ENCODE results near the gene GRID2. TPM values are rescaled to one million over a fixed set of nuclear protein-coding genes. Genes with fewer than 3 reads are reported as not detected.

The GRID2 gene
- total RNA-seq, 4 donors from 2014 or later, result 0.63 TPM; not detected in 3

DNA sequence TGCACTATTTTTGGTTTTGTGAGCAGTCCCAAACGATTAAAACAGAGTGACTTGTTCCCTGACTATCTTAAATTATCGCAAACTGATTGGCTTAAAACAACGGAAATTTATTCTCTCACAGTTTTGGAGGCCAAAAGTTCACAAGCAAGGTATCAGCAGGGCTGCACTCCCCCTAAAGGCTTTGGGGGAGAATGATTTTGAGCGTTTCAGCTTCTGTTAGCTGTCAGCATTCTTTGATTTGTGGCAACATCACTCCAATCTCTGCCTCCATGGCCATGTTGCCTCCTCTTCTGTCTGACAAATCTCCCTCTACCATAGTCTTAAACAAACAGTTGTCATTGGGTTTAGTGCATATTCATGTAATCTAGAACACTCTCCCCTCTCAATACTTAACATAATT, 1065.2 kb downstream of the GRID2 start:
- TF ChIP-seq POLR2A (IDR thresholded peaks at IDR 0.05) (no peak), EP300 (IDR thresholded peaks at IDR 0.05) (no peak)
- TF ChIP-seq, protein P1, sequence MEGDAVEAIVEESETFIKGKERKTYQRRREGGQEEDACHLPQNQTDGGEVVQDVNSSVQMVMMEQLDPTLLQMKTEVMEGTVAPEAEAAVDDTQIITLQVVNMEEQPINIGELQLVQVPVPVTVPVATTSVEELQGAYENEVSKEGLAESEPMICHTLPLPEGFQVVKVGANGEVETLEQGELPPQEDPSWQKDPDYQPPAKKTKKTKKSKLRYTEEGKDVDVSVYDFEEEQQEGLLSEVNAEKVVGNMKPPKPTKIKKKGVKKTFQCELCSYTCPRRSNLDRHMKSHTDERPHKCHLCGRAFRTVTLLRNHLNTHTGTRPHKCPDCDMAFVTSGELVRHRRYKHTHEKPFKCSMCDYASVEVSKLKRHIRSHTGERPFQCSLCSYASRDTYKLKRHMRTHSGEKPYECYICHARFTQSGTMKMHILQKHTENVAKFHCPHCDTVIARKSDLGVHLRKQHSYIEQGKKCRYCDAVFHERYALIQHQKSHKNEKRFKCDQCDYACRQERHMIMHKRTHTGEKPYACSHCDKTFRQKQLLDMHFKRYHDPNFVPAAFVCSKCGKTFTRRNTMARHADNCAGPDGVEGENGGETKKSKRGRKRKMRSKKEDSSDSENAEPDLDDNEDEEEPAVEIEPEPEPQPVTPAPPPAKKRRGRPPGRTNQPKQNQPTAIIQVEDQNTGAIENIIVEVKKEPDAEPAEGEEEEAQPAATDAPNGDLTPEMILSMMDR (IDR thresholded peaks at IDR 0.05), result no peak
- Histone ChIP-seq H3K27ac (no peak overlapping the region), H3K27me3 (no peaks in the 10 kb centered on the region), H3K9me3 (peaks cover 0 to 12% (median 0%) of the 10 kb centered on the region in 4 donors), H3K4me3 (no peak overlapping the region), H3K4me1 (no peaks in the 10 kb centered on the region), H3K36me3 (no peaks in the 10 kb centered on the region)
- WGBS, 2 donors, result 69 to 70% methylated on average over 4 of the region's 4 CpGs
- no peak for DNase-seq (ENCODE audit: low spot score in 2 of 2)

DNA sequence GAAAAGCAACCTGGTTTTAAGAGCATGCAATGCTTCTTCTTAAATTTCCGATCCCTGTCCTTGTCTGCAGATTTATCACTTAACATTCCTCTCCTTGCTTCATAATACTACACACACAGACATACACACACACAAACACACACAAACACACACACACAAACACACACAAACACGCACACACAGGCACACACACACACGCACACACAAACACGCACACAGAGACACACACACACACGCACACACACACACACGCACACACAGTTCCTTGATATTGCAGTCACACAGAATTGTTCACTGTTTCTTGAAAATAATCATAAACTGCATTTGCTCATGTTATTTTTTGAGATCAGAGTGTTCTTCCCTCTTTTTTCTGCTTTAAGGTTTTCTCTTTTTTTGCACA, 1066.5 kb downstream of the GRID2 start:
- 90 to 95% methylated on average over 6 of the region's 6 CpGs for WGBS, 2 donors
- Histone ChIP-seq H3K27me3 (no peaks in the 10 kb centered on the region), H3K36me3 (no peaks in the 10 kb centered on the region), H3K4me3 (no peak overlapping the region), H3K27ac (no peak overlapping the region), H3K4me1 (no peaks in the 10 kb centered on the region), H3K9me3 (peaks cover 0 to 6% (median 0%) of the 10 kb centered on the region in 4 donors)
- DNase-seq (ENCODE audit: low spot score in 2 of 2), result no peak
- TF ChIP-seq EP300 (IDR thresholded peaks at IDR 0.05) (no peak), POLR2A (IDR thresholded peaks at IDR 0.05) (no peak)
- TF ChIP-seq, protein P1 (IDR thresholded peaks at IDR 0.05), result no peak

DNA sequence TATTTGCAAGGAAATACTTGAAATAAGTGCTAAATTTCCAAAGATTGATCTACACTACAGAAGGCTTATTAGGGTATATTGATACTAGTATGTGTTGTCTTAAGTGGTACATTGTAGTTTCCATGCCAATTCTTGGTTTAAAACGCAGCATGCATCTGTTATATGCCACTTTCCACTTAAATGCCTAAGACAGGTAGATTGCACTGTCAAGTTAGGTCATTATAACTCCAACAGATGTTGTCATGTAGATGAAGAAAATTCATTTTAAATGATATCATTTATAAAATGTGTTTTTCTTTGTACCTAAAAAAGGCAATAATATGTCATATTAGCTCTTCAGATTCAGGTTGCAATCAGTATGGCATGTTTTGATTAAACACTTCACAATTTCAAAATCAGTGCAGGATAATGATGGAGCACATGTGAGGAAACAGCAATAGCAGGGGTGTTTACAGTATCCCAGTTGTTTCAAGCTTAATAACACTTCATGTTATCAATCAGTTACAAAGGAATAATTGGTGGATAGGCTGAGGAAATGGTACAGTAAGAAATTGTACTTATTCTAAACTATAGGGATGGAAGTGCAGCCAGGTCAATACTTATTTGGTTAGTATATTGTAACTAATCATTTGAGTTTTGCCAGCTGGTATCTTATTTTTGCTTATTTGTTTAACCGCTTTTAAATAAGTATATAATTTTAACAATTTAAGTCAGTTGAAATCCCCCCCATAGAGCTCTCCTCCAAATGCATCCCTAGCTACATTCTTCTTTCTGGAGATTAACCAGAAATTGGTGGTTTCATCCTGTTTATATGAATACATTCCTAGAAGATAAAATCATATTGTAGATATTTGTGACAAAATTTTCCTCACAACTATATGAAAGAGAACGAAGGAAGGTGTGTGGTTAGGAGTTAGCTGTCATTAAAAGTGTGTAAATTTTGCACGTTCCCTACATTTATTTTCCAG, 1070.4 kb downstream of the GRID2 start:
- Histone ChIP-seq H3K27me3 (no peaks in the 10 kb centered on the region), H3K9me3 (no peaks in the 10 kb centered on the region), H3K4me3 (no peak overlapping the region), H3K27ac (no peak overlapping the region), H3K4me1 (no peaks in the 10 kb centered on the region), H3K36me3 (no peaks in the 10 kb centered on the region)
- no peak for DNase-seq (ENCODE audit: low spot score in 2 of 2)
- 88 to 89% methylated on average over 4 of the region's 4 CpGs for WGBS, 2 donors
- TF ChIP-seq, protein P1 (IDR thresholded peaks at IDR 0.05), result no peak
- no peak for TF ChIP-seq POLR2A (IDR thresholded peaks at IDR 0.05)
- TF ChIP-seq EP300 (IDR thresholded peaks at IDR 0.05), result no peak

DNA sequence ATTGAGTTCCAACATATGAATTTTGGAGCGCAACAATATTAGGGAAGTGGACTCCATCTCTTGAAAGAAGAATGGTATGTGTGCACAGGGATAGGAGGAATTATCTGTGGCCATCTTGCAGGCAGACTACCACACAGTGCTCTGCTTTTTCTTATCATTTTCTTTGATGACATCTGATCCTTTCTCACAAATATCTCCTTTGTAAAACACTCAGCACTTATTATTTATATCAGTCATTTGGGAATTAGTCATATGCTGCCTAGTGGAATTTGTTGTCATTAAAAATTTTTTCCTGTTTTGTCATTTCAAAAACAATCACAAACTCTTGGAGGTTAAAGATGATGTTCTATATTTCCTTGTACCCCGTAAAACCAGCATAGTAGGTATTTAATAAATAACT, 1080.5 kb downstream of the GRID2 start:
- H3K27me3 ChIP-seq, result no peaks in the 10 kb centered on the region
- TF ChIP-seq EP300 (IDR thresholded peaks at IDR 0.05), result no peak
- no peak for TF ChIP-seq POLR2A (IDR thresholded peaks at IDR 0.05)
- TF ChIP-seq, protein P1 (IDR thresholded peaks at IDR 0.05), result no peak
- H3K4me3 ChIP-seq, result no peak overlapping the region
- H3K4me1 ChIP-seq, result no peaks in the 10 kb centered on the region
- H3K9me3 ChIP-seq, result no peaks in the 10 kb centered on the region
- DNase-seq (ENCODE audit: low spot score in 2 of 2), result no peak
- H3K36me3 ChIP-seq, result no peaks in the 10 kb centered on the region
- 80 to 81% methylated on average over 2 of the region's 2 CpGs for WGBS, 2 donors
- no peak overlapping the region for H3K27ac ChIP-seq

DNA sequence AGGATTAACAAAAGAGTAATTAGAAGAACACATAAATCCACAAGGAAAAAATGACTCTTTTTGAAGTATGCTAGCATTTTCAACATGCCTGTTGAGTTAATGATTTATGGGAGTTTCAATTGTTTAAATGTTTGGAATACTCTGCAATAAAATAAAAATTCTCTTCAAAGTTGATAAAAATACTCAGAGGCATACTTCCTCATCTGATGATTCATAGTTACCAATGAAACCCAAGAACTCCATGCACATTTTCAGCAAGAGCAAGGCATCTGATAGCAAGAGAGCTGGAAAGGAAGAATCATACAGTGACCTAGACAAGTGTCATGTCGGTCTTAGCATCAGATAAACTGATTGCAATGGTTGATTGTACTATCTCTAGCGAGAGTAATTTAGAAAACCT, 1081.1 kb downstream of the GRID2 start:
- H3K4me3 ChIP-seq, result no peak overlapping the region
- H3K4me1 ChIP-seq, result no peaks in the 10 kb centered on the region
- no peaks in the 10 kb centered on the region for H3K27me3 ChIP-seq
- H3K9me3 ChIP-seq, result no peaks in the 10 kb centered on the region
- TF ChIP-seq POLR2A (IDR thresholded peaks at IDR 0.05), result no peak
- TF ChIP-seq EP300 (IDR thresholded peaks at IDR 0.05), result no peak
- TF ChIP-seq, protein P1 (IDR thresholded peaks at IDR 0.05), result no peak
- no peak for DNase-seq (ENCODE audit: low spot score in 2 of 2)
- H3K36me3 ChIP-seq, result no peaks in the 10 kb centered on the region
- no peak overlapping the region for H3K27ac ChIP-seq
- 86 to 88% methylated on average over 2 of the region's 2 CpGs for WGBS, 2 donors

All from tibial nerve (tissue), 4 donors.